ENCODE data around the gene NBPF6. TPM values are rescaled to one million over a fixed set of nuclear protein-coding genes. Genes with fewer than 3 reads are reported as not detected.
"Not testable (repeated sequence)": the region's sequence is repeated elsewhere in the genome, so short reads cannot be mapped to it uniquely, and the experiment has no call there.

NBPF6 gene
- total RNA-seq, 1 experiment from 2014 or later: not detected

- Histone ChIP-seq H3K9ac (ENCODE audit: extremely low read depth, insufficient read length, low read length) (no peak overlapping the region), H2AFZ (ENCODE audit: low read length) (no peak overlapping the region), H2BK12ac (ENCODE audit: insufficient read length, low read depth, low read length) (no peak overlapping the region), H3K4me1 (ENCODE audit: insufficient read depth, low read length) (no peaks in the 10 kb centered on the region), H2BK15ac (ENCODE audit: low read depth, low read length) (no peak overlapping the region), H3K14ac (ENCODE audit: insufficient read depth, low read length) (no peak overlapping the region), H3K79me2 (ENCODE audit: insufficient read depth, low read length) (no peaks in the 10 kb centered on the region), H4K8ac (replicated peaks; ENCODE audit: insufficient read length, low read depth, low read length) (no peak overlapping the region), H3T11ph (ENCODE audit: low read length) (no peak overlapping the region), H2AK5ac (ENCODE audit: insufficient read length, low read length) (no peak overlapping the region), H3K18ac (ENCODE audit: insufficient read length, low read depth, low read length) (no peak overlapping the region), H3K27ac (ENCODE audit: insufficient read length, low read depth, low read length) (no peak overlapping the region), H2BK20ac (ENCODE audit: low read depth, low read length, poor library complexity, severe bottlenecking) (no peak overlapping the region), H3K23me2 (ENCODE audit: insufficient read length, low read depth, low read length, poor library complexity, severe bottlenecking) (no peaks in the 10 kb centered on the region), H3K4me2 (ENCODE audit: insufficient read depth, insufficient read length, low read length) (no peak overlapping the region), H3K27me3 (ENCODE audit: insufficient read depth, low read length) (no peaks in the 10 kb centered on the region), H3K56ac (ENCODE audit: insufficient read length, low read depth, low read length) (no peak overlapping the region), H4K91ac (ENCODE audit: insufficient read length, low read depth, low read length) (no peak overlapping the region), H3K79me1 (ENCODE audit: insufficient read depth, low read depth, low read length, poor library complexity, severe bottlenecking) (no peaks in the 10 kb centered on the region), H3K4ac (ENCODE audit: low read depth, low read length) (no peak overlapping the region), H3K23ac (ENCODE audit: insufficient read length, low read depth, low read length) (no peak overlapping the region), H4K20me1 (ENCODE audit: control insufficient read depth, insufficient read depth, insufficient read length) (no peaks in the 10 kb centered on the region), H2BK120ac (ENCODE audit: low read depth, low read length, poor library complexity, severe bottlenecking) (no peak overlapping the region), H3K9me3 (ENCODE audit: control insufficient read depth, low read depth, low read length) (no peaks in the 10 kb centered on the region), H4K5ac (ENCODE audit: insufficient read length, low read depth, low read length) (no peak overlapping the region), H2BK5ac (ENCODE audit: insufficient read length, low read length) (no peak overlapping the region)
- Mint-ChIP-seq H3K4me3 (no peak overlapping the region), H3K9me3 (peaks cover 3 to 6% of the 10 kb centered on the region in 2 experiments; a peak in 3 of 5 replicates), H3K27me3 (ENCODE audit: low read depth) (no peaks in the 10 kb centered on the region), H3K27ac (no peak overlapping the region), H3K4me1 (peaks cover 2 to 9% of the 10 kb centered on the region in 2 experiments), H3K36me3 (ENCODE audit: insufficient read depth in 1 of 3, low read depth in 3 of 3) (peaks cover 0 to 5% (median 0%) of the 10 kb centered on the region in 3 experiments; a peak in 2 of 7 replicates)
- no peak for DNase-seq
- no peak for TF ChIP-seq CTCF (conservative IDR thresholded peaks at IDR 0.05)
- WGBS (ENCODE audit: extremely low coverage, insufficient read length, low lambda C conversion rate): no CpG with 5 or more reads among the region's 2 CpGs
Measured at GRCh38 chr1:108513044-108513415, 62.9 kb downstream of the NBPF6 start.

GRCh38 chr1:108513914-108514313 lies 63.8 kb downstream of the NBPF6 start:
- not testable (repeated sequence) for H3K27ac ChIP-seq (ENCODE audit: insufficient read length, low read depth, low read length); H3K79me2 ChIP-seq (ENCODE audit: insufficient read depth, low read length); H2BK12ac ChIP-seq (ENCODE audit: insufficient read length, low read depth, low read length); H3K18ac ChIP-seq (ENCODE audit: insufficient read length, low read depth, low read length); H3K4me1 ChIP-seq (ENCODE audit: insufficient read depth, low read length); DNase-seq; H3T11ph ChIP-seq (ENCODE audit: low read length); H3K23me2 ChIP-seq (ENCODE audit: insufficient read length, low read depth, low read length, poor library complexity, severe bottlenecking); H3K27ac Mint-ChIP-seq; H3K4ac ChIP-seq (ENCODE audit: low read depth, low read length); H2BK20ac ChIP-seq (ENCODE audit: low read depth, low read length, poor library complexity, severe bottlenecking); H2BK15ac ChIP-seq (ENCODE audit: low read depth, low read length); H3K4me3 Mint-ChIP-seq; H2AK5ac ChIP-seq (ENCODE audit: insufficient read length, low read length); H3K14ac ChIP-seq (ENCODE audit: insufficient read depth, low read length); H3K56ac ChIP-seq (ENCODE audit: insufficient read length, low read depth, low read length); H3K27me3 ChIP-seq (ENCODE audit: insufficient read depth, low read length); H3K9me3 ChIP-seq (ENCODE audit: control insufficient read depth, low read depth, low read length); H3K27me3 Mint-ChIP-seq (ENCODE audit: low read depth); H2AFZ ChIP-seq (ENCODE audit: low read length); H2BK120ac ChIP-seq (ENCODE audit: low read depth, low read length, poor library complexity, severe bottlenecking); H3K9ac ChIP-seq (ENCODE audit: extremely low read depth, insufficient read length, low read length); H3K36me3 Mint-ChIP-seq (ENCODE audit: insufficient read depth in 1 of 3, low read depth in 3 of 3); H2BK5ac ChIP-seq (ENCODE audit: insufficient read length, low read length); H3K4me2 ChIP-seq (ENCODE audit: insufficient read depth, insufficient read length, low read length); H3K9me3 Mint-ChIP-seq; H3K23ac ChIP-seq (ENCODE audit: insufficient read length, low read depth, low read length); H4K91ac ChIP-seq (ENCODE audit: insufficient read length, low read depth, low read length); H4K5ac ChIP-seq (ENCODE audit: insufficient read length, low read depth, low read length); H4K8ac ChIP-seq (replicated peaks; ENCODE audit: insufficient read length, low read depth, low read length); H4K20me1 ChIP-seq (ENCODE audit: control insufficient read depth, insufficient read depth, insufficient read length); H3K79me1 ChIP-seq (ENCODE audit: insufficient read depth, low read depth, low read length, poor library complexity, severe bottlenecking)
- no CpG with 5 or more reads among the region's 2 CpGs for WGBS (ENCODE audit: extremely low coverage, insufficient read length, low lambda C conversion rate)
- H3K4me1 Mint-ChIP-seq: peaks cover 7 to 16% of the 10 kb centered on the region in 2 experiments
